H1 (cell line): ENCODE measurements around the gene MED1. TPM values are rescaled to one million over a fixed set of nuclear protein-coding genes. Genes with fewer than 3 reads are reported as not detected.

Source experiments
- CTCF ChIA-PET: fragments of 300-600 bp; sonication (Branson Sonifier 250); formaldehyde crosslinking; loops from one replicate; lab custom pipeline; 2021; ENCODE audit not compliant: partially characterized antibody; lab: Charles Lee
- POLR2A ChIA-PET: fragments of 300-600 bp; sonication (Branson Sonifier 250); formaldehyde crosslinking; loops from one replicate; lab custom pipeline; 2021; ENCODE audit warnings: inconsistent platforms; ENCODE audit not compliant: partially characterized antibody; lab: Charles Lee
- DNase-seq, 2 experiments: peaks; one replicate each; pipeline versions ENCODE4 v3.0.0 to v3.0.0-alpha.2; 2010 to 2022; ENCODE audit warnings: low spot score in 2 of 2, low read depth in 1 of 2, mixed read lengths in 1 of 2
- FAIRE-seq: peaks from 2 replicates; lab custom pipeline; 2011; peaks lifted over from hg19 to GRCh38; lab: Jason Lieb, UNC
- H2AFZ ChIP-seq: 2 replicates; pipeline ENCODE4 v1.8.1; 2012; ENCODE audit warnings: low read length, inconsistent platforms
- H2AK5ac ChIP-seq: 2 replicates; pipeline ENCODE4 v1.6.1; 2013; ENCODE audit warnings: low read depth, low read length
- H2BK120ac ChIP-seq: replicated peaks from 2 replicates; pipeline ENCODE3; 2013; ENCODE audit warnings: low read depth, low read length, inconsistent platforms
- H2BK12ac ChIP-seq: 2 replicates; pipeline ENCODE4 v1.6.1; 2013; ENCODE audit warnings: low read depth, low read length
- H2BK15ac ChIP-seq: 2 replicates; pipeline ENCODE4 v1.6.1; 2013; ENCODE audit warnings: low read length
- H2BK20ac ChIP-seq: 2 replicates; pipeline ENCODE4 v1.6.1; 2013; ENCODE audit warnings: low read length
- H2BK5ac ChIP-seq: 2 replicates; pipeline ENCODE4 v1.6.1; 2013; ENCODE audit warnings: low read depth, low read length
- H3K14ac ChIP-seq: 2 replicates; pipeline ENCODE4 v1.6.1; 2013; ENCODE audit warnings: inconsistent platforms; ENCODE audit not compliant: insufficient read length
- H3K18ac ChIP-seq: 2 replicates; pipeline ENCODE4 v1.6.1; 2013; ENCODE audit warnings: low read length; ENCODE audit errors: extremely low read depth
- H3K23ac ChIP-seq: 2 replicates; pipeline ENCODE4 v1.6.1; 2013; ENCODE audit warnings: inconsistent platforms; ENCODE audit not compliant: insufficient read length
- H3K23me2 ChIP-seq: 2 replicates; pipeline ENCODE4 v1.6.1; 2013; ENCODE audit warnings: low read depth, low read length
- H3K27ac ChIP-seq: 2 replicates; pipeline ENCODE4 v1.6.1; 2011; ENCODE audit warnings: low read depth, low read length, inconsistent platforms
- H3K27me3 ChIP-seq, 4 experiments: replicated peaks in 1 of 4; 1 replicate in 1 of 4; 2 replicates in 3 of 4; pipeline versions ENCODE4 v1.6.1 to v1.8.1; 2011 to 2013; ENCODE audit warnings: low read length in 3 of 4, mild to moderate bottlenecking in 3 of 4, inconsistent platforms in 2 of 4, mixed read lengths in 2 of 4, moderate library complexity in 1 of 4; ENCODE audit not compliant: control insufficient read depth in 3 of 4, insufficient read depth in 3 of 4; ENCODE audit errors: extremely low read depth in 1 of 4
- H3K36me3 ChIP-seq, 4 experiments: 2 replicates each; pipeline versions ENCODE4 v1.6.1 to v1.8.1; 2011 to 2013; ENCODE audit warnings: mild to moderate bottlenecking in 4 of 4, low read length in 3 of 4, moderate library complexity in 2 of 4, control low read depth in 1 of 4, inconsistent platforms in 1 of 4; ENCODE audit not compliant: insufficient read depth in 4 of 4, control insufficient read depth in 2 of 4
- H3K4ac ChIP-seq: replicated peaks from 2 replicates; pipeline ENCODE3; 2013; ENCODE audit warnings: low read length, low read depth, mixed read lengths, inconsistent platforms; ENCODE audit not compliant: insufficient read length
- H3K4me1 ChIP-seq, 4 experiments: replicated peaks in 1 of 4; 1 replicate in 1 of 4; 2 replicates in 3 of 4; pipeline versions ENCODE4 v1.6.1 to v1.8.1; 2011 to 2013; ENCODE audit warnings: low read length in 3 of 4, inconsistent platforms in 2 of 4, mixed read lengths in 1 of 4; ENCODE audit not compliant: insufficient read depth in 4 of 4, control insufficient read depth in 3 of 4
- H3K4me2 ChIP-seq, 2 experiments: 2 replicates each; pipeline versions ENCODE4 v1.6.1 to v1.8.1; 2011 to 2013; ENCODE audit warnings: low read depth in 2 of 2, low read length in 2 of 2, control low read depth in 1 of 2, inconsistent platforms in 1 of 2, mild to moderate bottlenecking in 1 of 2; ENCODE audit not compliant: insufficient read depth in 1 of 2
- H3K4me3 ChIP-seq, 4 experiments: fragments of 200-600, 300-600 bp in 1 of 4; sonication (generic), shearing (Covaris generic), sonication (Bioruptor Twin) in 1 of 4; 2 replicates each; pipeline versions ENCODE4 v1.5.1 to v1.8.1; 2011 to 2016; ENCODE audit warnings: low read length in 4 of 4, low read depth in 3 of 4, control low read depth in 2 of 4, inconsistent platforms in 2 of 4, mild to moderate bottlenecking in 2 of 4, mixed read lengths in 1 of 4, moderate library complexity in 1 of 4; ENCODE audit not compliant: insufficient read depth in 2 of 4; ENCODE audit errors: extremely low read depth in 1 of 4
- H3K56ac ChIP-seq: replicated peaks from 2 replicates; pipeline ENCODE3; 2013; ENCODE audit warnings: low read depth, mild to moderate bottlenecking, mixed read lengths, low read length, inconsistent platforms; ENCODE audit not compliant: insufficient read length
- H3K79me1 ChIP-seq: 2 replicates; pipeline ENCODE4 v1.6.1; 2013; ENCODE audit warnings: low read depth, low read length, control low read depth
- H3K79me2 ChIP-seq, 2 experiments: 2 replicates each; pipeline versions ENCODE4 v1.6.1 to v1.8.1; 2012 to 2013; ENCODE audit warnings: low read length in 2 of 2, mild to moderate bottlenecking in 2 of 2, inconsistent platforms in 1 of 2; ENCODE audit not compliant: insufficient read depth in 2 of 2, control insufficient read depth in 1 of 2
- H3K9ac ChIP-seq, 4 experiments: replicated peaks in 1 of 4; 1 replicate in 1 of 4; 2 replicates in 3 of 4; pipeline versions ENCODE4 v1.6.1 to v1.8.1; 2011 to 2013; ENCODE audit warnings: low read depth in 3 of 4, low read length in 3 of 4, control low read depth in 2 of 4, mild to moderate bottlenecking in 2 of 4, moderate library complexity in 2 of 4, inconsistent platforms in 1 of 4; ENCODE audit errors: extremely low read depth in 1 of 4
- H3K9me3 ChIP-seq, 2 experiments: 2 replicates each; pipeline versions ENCODE4 v1.6.1 to v1.8.1; 2012 to 2013; ENCODE audit warnings: mild to moderate bottlenecking in 2 of 2, moderate library complexity in 2 of 2, control low read depth in 1 of 2, inconsistent platforms in 1 of 2, low read depth in 1 of 2, low read length in 1 of 2, mixed read lengths in 1 of 2; ENCODE audit not compliant: insufficient read depth in 2 of 2
- H4K20me1 ChIP-seq, 2 experiments: replicated peaks in 1 of 2; 2 replicates each; pipeline versions ENCODE3 to v1.8.1; 2011 to 2013; ENCODE audit warnings: inconsistent platforms in 2 of 2, low read length in 2 of 2, mild to moderate bottlenecking in 1 of 2; ENCODE audit not compliant: insufficient read depth in 2 of 2, control insufficient read depth in 1 of 2
- H4K5ac ChIP-seq: 2 replicates; pipeline ENCODE4 v1.6.1; 2013; ENCODE audit warnings: low read length, low read depth, mixed read lengths, inconsistent platforms; ENCODE audit not compliant: insufficient read length
- H4K8ac ChIP-seq: 2 replicates; pipeline ENCODE4 v1.8.0; 2013; ENCODE audit warnings: mild to moderate bottlenecking, moderate library complexity, low read length, inconsistent platforms; ENCODE audit not compliant: insufficient read depth; ENCODE audit errors: extremely low read depth
- H4K91ac ChIP-seq: replicated peaks from 2 replicates; pipeline ENCODE3; 2013; ENCODE audit warnings: low read length, mixed read lengths, inconsistent platforms; ENCODE audit not compliant: insufficient read length
- BRCA1 ChIP-seq: IDR thresholded peaks from 2 replicates; pipeline ENCODE4 v1.6.1; 2012; ENCODE audit warnings: low read depth, low read length, improper control_type of control experiment
- CBX5 ChIP-seq: fragments of 300-800, 300-1000 bp; sonication (generic); IDR thresholded peaks from 2 replicates; pipeline ENCODE4 v1.7.1; 2016; ENCODE audit warnings: antibody characterized with exemption, low read length, low read depth
- CEBPB ChIP-seq: IDR thresholded peaks from 2 replicates; pipeline ENCODE4 v1.6.1; 2012; ENCODE audit warnings: low read depth, low read length
- CHD2 ChIP-seq: IDR thresholded peaks from 2 replicates; pipeline ENCODE4 v1.6.1; 2012; ENCODE audit warnings: low read length, improper control_type of control experiment
- EZH2 ChIP-seq: fragments of 200-600 bp; sonication (generic); IDR thresholded peaks from 2 replicates; pipeline ENCODE4 v1.7.1; 2012; ENCODE audit warnings: low read depth, mild to moderate bottlenecking, moderate library complexity, low read length, inconsistent platforms; ENCODE audit not compliant: severe bottlenecking
- HDAC2 ChIP-seq, 2 experiments: fragments of 300-600 bp in 1 of 2; sonication (generic) in 1 of 2; IDR thresholded peaks; 2 replicates each; pipeline ENCODE4 v1.6.1; 2011 to 2012; ENCODE audit warnings: low read depth in 2 of 2, low read length in 2 of 2, mild to moderate bottlenecking in 2 of 2, moderate library complexity in 2 of 2, borderline replicate concordance in 1 of 2, inconsistent platforms in 1 of 2
- NRF1 ChIP-seq: IDR thresholded peaks from 2 replicates; pipeline ENCODE4 v1.6.1; 2011; ENCODE audit warnings: mild to moderate bottlenecking, low read depth, low read length, improper control_type of control experiment
- POLR2A ChIP-seq, 2 experiments: IDR thresholded peaks; 1 replicate in 1 of 2; 2 replicates in 1 of 2; pipeline ENCODE4 v1.6.1; 2011; ENCODE audit warnings: low read depth in 2 of 2, low read length in 2 of 2, mild to moderate bottlenecking in 2 of 2; ENCODE audit errors: control extremely low read depth in 1 of 2
- TAF1 ChIP-seq: IDR thresholded peaks from 2 replicates; pipeline ENCODE4 v1.6.1; 2011; ENCODE audit warnings: mild to moderate bottlenecking, low read depth, low read length
- whole genome bisulfite sequencing, 2 experiments: shearing (Covaris generic) in 1 of 2; methylation state at CpG; one replicate each; pipeline versions ENCODE4 v1.1.6 to v1.1.7; 2013 to 2015; ENCODE audit warnings: low lambda C conversion rate in 2 of 2, mixed read lengths in 2 of 2, inconsistent platforms in 1 of 2, low coverage in 1 of 2, missing lambda C conversion rate in 1 of 2; ENCODE audit not compliant: insufficient replicate concordance in 2 of 2, insufficient coverage in 1 of 2, insufficient read length in 1 of 2; ENCODE audit errors: extremely low coverage in 1 of 2, missing lambda C conversion rate in 1 of 2; 5-methylcytosine and 5-hydroxymethylcytosine counted together
- polyA plus RNA-seq, 7 experiments: library from polyadenylated mRNA; depleted of rRNA in 3 of 7; stranded (reverse) in 5 of 7; unstranded in 2 of 7; fragments of >200 nt in 5 of 7; fragments of 200-250 nt in 2 of 7; gene quantifications; 1 replicate in 5 of 7; 2 replicates in 1 of 7; 4 replicates in 1 of 7; pipeline versions ENCODE4 v1.2.1 to v1.2.3, GENCODE V29; 2011 to 2013; ENCODE audit warnings: missing spikeins in 2 of 7, mixed read lengths in 2 of 7
- total RNA-seq: library from RNA; stranded (reverse); fragmentation: NEBNext Ultra II Directional; extraction: Animal tissue kit (Norgen Biotek cat#: 25700); gene quantifications from 2 replicates; pipeline ENCODE4 v1.2.1, GENCODE V29; 2021
- TF ChIP-seq, protein P1 (sequence below): IDR thresholded peaks from 2 replicates; pipeline ENCODE4 v1.6.1; 2011; ENCODE audit warnings: low read depth, mild to moderate bottlenecking, low read length; ENCODE audit not compliant: insufficient read depth
- TF ChIP-seq, protein P2 (sequence below), 3 experiments: IDR thresholded peaks; 1 replicate in 2 of 3; 2 replicates in 1 of 3; pipeline versions ENCODE4 v1.5.1 to v1.6.1; 2011; ENCODE audit warnings: low read length in 3 of 3, mild to moderate bottlenecking in 3 of 3, inconsistent platforms in 2 of 3, low read depth in 1 of 3, moderate library complexity in 1 of 3; ENCODE audit not compliant: insufficient read depth in 1 of 3; ENCODE audit errors: control extremely low read depth in 1 of 3

Gene MED1
- total and polyA plus RNA-seq, 2 of the 8 experiments (the other 6 are each of a cell fraction or from before 2014, with no cell fraction given): 24.7 to 56.5 TPM

DNA sequence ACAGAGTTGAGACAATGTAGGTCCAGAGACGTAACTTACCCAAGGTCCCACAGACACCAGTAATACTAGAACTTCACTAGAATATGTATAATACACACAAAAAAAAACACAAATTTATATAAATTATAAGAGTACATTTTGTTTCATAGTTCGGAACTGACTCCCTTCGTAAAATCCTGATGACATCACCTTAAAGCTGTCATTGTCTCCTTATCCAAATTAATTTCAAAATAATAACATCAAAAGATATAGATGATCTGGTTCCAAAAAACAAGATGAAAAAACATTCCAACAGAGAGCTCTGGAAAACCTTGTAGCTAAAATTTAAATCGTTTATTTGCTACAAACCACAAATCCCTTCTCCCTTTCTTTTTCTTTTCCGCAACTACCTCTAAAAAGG, 59.6 kb downstream of the MED1 start:
- Histone ChIP-seq H4K91ac (no peak overlapping the region), H2BK120ac (no peak overlapping the region), H3K18ac (no peak overlapping the region), H3K14ac (no peak overlapping the region), H2BK12ac (no peak overlapping the region), H3K36me3 (no peaks in the 10 kb centered on the region; a peak in 1 of 8 replicates), H3K27ac (no peak overlapping the region), H3K79me2 (peaks cover 0 to 5% of the 10 kb centered on the region in 2 experiments; a peak in 1 of 4 replicates), H2AK5ac (no peak overlapping the region), H3K9ac (no peak overlapping the region), H3K4me2 (no peak overlapping the region), H3K4ac (no peak overlapping the region), H2BK20ac (no peak overlapping the region), H2BK5ac (no peak overlapping the region), H3K4me3 (no peak overlapping the region), H3K23ac (no peak overlapping the region), H3K9me3 (no peaks in the 10 kb centered on the region), H3K27me3 (no peaks in the 10 kb centered on the region), H3K56ac (no peak overlapping the region), H2BK15ac (no peak overlapping the region), H4K5ac (no peak overlapping the region), H2AFZ (no peak overlapping the region), H4K8ac (no peak overlapping the region), H3K79me1 (no peaks in the 10 kb centered on the region), H3K4me1 (no peaks in the 10 kb centered on the region), H4K20me1 (no peaks in the 10 kb centered on the region), H3K23me2 (no peaks in the 10 kb centered on the region)
- no peak for FAIRE-seq
- POLR2A ChIA-PET: interaction anchor here (0.9 kb wide), 1 partner anchor 10 kb away, joined by 3 read pairs; the partner anchor contains the start of gene FBXL20
- 90 to 100% methylated on average over 2 to 4 of the region's 5 CpGs for WGBS, 2 experiments
- no peak for DNase-seq
- CTCF ChIA-PET: interaction anchor here (0.7 to 1.6 kb wide), 3 partner anchors 9 to 188 kb away, joined by 5 read pairs; partner anchors contain the start of gene FBXL20
- TF ChIP-seq BRCA1 (no peak), HDAC2 (IDR thresholded peaks at IDR 0.05; ENCODE audit: borderline replicate concordance in 1 of 2, low read depth in 2 of 2, low read length in 2 of 2) (no peak), POLR2A (IDR thresholded peaks at IDR 0.05; ENCODE audit: control extremely low read depth in 1 of 2, low read depth in 2 of 2, low read length in 2 of 2) (no peak), CBX5 (no peak), CHD2 (no peak), EZH2 (no peak), TAF1 (no peak), CEBPB (no peak), NRF1 (no peak)
- TF ChIP-seq, protein P1, sequence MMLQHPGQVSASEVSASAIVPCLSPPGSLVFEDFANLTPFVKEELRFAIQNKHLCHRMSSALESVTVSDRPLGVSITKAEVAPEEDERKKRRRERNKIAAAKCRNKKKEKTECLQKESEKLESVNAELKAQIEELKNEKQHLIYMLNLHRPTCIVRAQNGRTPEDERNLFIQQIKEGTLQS: no peak
- TF ChIP-seq, protein P2, sequence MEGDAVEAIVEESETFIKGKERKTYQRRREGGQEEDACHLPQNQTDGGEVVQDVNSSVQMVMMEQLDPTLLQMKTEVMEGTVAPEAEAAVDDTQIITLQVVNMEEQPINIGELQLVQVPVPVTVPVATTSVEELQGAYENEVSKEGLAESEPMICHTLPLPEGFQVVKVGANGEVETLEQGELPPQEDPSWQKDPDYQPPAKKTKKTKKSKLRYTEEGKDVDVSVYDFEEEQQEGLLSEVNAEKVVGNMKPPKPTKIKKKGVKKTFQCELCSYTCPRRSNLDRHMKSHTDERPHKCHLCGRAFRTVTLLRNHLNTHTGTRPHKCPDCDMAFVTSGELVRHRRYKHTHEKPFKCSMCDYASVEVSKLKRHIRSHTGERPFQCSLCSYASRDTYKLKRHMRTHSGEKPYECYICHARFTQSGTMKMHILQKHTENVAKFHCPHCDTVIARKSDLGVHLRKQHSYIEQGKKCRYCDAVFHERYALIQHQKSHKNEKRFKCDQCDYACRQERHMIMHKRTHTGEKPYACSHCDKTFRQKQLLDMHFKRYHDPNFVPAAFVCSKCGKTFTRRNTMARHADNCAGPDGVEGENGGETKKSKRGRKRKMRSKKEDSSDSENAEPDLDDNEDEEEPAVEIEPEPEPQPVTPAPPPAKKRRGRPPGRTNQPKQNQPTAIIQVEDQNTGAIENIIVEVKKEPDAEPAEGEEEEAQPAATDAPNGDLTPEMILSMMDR (IDR thresholded peaks at IDR 0.05; ENCODE audit: control extremely low read depth in 1 of 3, insufficient read depth in 1 of 3, low read depth in 1 of 3, low read length in 3 of 3): no peak
